Endothelial cell of umbilical vein (primary cell): ENCODE results near the gene PPM1H.

ENCODE experiments used
- EZH2 ChIP-seq: IDR thresholded peaks from 2 replicates; pipeline ENCODE4 v1.6.1; 2012; ENCODE audit warnings: borderline replicate concordance, low read depth, mild to moderate bottlenecking, moderate library complexity, low read length, inconsistent platforms; ENCODE audit not compliant: severe bottlenecking
- FOS ChIP-seq: IDR thresholded peaks from 2 replicates; pipeline ENCODE4 v1.6.1; 2011; ENCODE audit warnings: mild to moderate bottlenecking, low read length, moderate library complexity, borderline replicate concordance; ENCODE audit not compliant: insufficient read depth
- GATA2 ChIP-seq: IDR thresholded peaks from 2 replicates; pipeline ENCODE4 v1.7.0; 2011; ENCODE audit warnings: low read depth, mild to moderate bottlenecking, moderate library complexity, mixed read lengths, low read length; ENCODE audit not compliant: insufficient read length, insufficient read depth
- JUN ChIP-seq: IDR thresholded peaks from 2 replicates; pipeline ENCODE4 v1.6.1; 2011; ENCODE audit warnings: borderline replicate concordance, low read depth; ENCODE audit not compliant: insufficient read length, insufficient read depth
- POLR2A ChIP-seq: IDR thresholded peaks from 2 replicates; pipeline ENCODE4 v1.6.1; 2012; ENCODE audit warnings: low read depth, mild to moderate bottlenecking, control low read depth, low read length
- POLR2AphosphoS5 ChIP-seq: IDR thresholded peaks from 2 replicates; pipeline ENCODE4 v1.6.1; 2012; ENCODE audit warnings: low read depth, mild to moderate bottlenecking, control low read depth, low read length, moderate library complexity; ENCODE audit not compliant: insufficient read depth
- TF ChIP-seq, protein P1 (sequence below): IDR thresholded peaks from 2 replicates; pipeline ENCODE4 v1.6.1; 2011; ENCODE audit not compliant: insufficient read depth, insufficient read length
- TF ChIP-seq, protein P2 (sequence below), 2 donors: IDR thresholded peaks; 1 replicate in 1 of 2; 2 replicates in 1 of 2; pipeline ENCODE4 v1.5.1; 2011; ENCODE audit warnings: low read length in 2 of 2, mild to moderate bottlenecking in 2 of 2, moderate library complexity in 2 of 2, control low read depth in 1 of 2, inconsistent platforms in 1 of 2, low read depth in 1 of 2; ENCODE audit not compliant: insufficient read depth in 1 of 2; ENCODE audit errors: extremely low read depth in 1 of 2

DNA sequence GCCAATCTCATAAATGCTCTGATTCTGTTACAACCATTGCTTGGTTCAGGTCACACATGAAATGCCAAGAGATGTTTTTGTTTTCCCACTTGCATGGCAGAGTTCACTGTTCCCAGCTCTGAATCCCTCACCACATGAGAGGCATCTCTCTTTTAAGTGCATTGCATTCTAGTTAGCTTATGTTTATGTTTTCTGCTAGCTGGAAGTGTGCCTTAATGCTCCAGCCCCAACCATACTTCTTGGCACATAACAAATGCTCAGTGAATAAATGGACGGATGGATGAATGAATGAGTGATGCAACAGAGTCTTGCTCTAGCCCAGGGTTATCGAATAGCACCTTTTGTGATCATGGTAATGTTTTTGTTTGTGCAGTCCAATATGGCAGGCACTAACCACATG, 197.3 kb downstream of the PPM1H start:
- TF ChIP-seq FOS (no peak), POLR2A (no peak), GATA2 (no peak), POLR2AphosphoS5 (no peak), JUN (no peak), EZH2 (no peak)
- TF ChIP-seq, protein P1, sequence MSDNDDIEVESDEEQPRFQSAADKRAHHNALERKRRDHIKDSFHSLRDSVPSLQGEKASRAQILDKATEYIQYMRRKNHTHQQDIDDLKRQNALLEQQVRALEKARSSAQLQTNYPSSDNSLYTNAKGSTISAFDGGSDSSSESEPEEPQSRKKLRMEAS = no peak
- TF ChIP-seq, protein P2, sequence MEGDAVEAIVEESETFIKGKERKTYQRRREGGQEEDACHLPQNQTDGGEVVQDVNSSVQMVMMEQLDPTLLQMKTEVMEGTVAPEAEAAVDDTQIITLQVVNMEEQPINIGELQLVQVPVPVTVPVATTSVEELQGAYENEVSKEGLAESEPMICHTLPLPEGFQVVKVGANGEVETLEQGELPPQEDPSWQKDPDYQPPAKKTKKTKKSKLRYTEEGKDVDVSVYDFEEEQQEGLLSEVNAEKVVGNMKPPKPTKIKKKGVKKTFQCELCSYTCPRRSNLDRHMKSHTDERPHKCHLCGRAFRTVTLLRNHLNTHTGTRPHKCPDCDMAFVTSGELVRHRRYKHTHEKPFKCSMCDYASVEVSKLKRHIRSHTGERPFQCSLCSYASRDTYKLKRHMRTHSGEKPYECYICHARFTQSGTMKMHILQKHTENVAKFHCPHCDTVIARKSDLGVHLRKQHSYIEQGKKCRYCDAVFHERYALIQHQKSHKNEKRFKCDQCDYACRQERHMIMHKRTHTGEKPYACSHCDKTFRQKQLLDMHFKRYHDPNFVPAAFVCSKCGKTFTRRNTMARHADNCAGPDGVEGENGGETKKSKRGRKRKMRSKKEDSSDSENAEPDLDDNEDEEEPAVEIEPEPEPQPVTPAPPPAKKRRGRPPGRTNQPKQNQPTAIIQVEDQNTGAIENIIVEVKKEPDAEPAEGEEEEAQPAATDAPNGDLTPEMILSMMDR (IDR thresholded peaks at IDR 0.05; ENCODE audit: extremely low read depth in 1 of 2, insufficient read depth in 1 of 2, low read depth in 1 of 2, low read length in 2 of 2) = no peak
